Fibroblast of lung (primary cell): ENCODE data around the gene SMC1B.

Experiments
- CTCF ChIP-seq, 2 donors: IDR thresholded peaks in 1 of 2; conservative IDR thresholded peaks in 1 of 2; 1 replicate in 1 of 2; 2 replicates in 1 of 2; pipeline ENCODE4 v1.5.1; 2011 to 2012; ENCODE audit warnings: low read length in 2 of 2, control low read depth in 1 of 2, inconsistent platforms in 1 of 2, low read depth in 1 of 2, mild to moderate bottlenecking in 1 of 2
- EZH2 ChIP-seq: IDR thresholded peaks from 2 replicates; pipeline ENCODE4 v1.5.1; 2012; ENCODE audit warnings: low read length, control low read depth, mild to moderate bottlenecking; ENCODE audit errors: missing control alignments

- no peak for TF ChIP-seq EZH2
- no peak for TF ChIP-seq CTCF (conservative IDR thresholded peaks at IDR 0.05 in 1 of 2, IDR thresholded peaks at IDR 0.05 in 1 of 2; ENCODE audit: low read depth in 1 of 2, low read length in 2 of 2)
Measured at GRCh38 chr22:45337536-45337935, 75.9 kb downstream of the SMC1B start.
